ENCODE results near the gene WRNIP1. TPM values are rescaled to one million over a fixed set of nuclear protein-coding genes. Genes with fewer than 3 reads are reported as not detected.

Gene WRNIP1
- total RNA-seq, 1 experiment from 2014 or later = 78.8 TPM

DNA sequence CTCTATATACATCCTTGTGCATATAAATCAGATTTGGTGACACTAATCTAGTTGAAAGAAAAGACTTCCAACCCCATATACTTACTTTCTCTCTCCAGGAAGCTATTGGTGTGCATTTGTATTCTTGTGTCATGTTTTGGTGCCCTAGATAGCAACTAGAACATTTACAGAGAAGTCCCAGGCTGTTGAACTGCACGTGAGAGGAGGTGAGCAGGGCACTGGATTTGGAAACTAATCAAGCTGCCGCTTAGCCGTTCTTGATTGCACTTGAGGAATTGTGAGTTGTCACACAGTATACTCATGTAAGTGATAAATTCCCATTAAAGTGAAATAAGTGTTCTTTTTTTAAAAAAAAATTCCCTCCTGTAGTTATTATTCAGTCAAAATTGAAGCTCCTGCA, 7.6 kb downstream of the WRNIP1 start:
- Histone ChIP-seq H3K4me2 (ENCODE audit: low read length) (no peak overlapping the region), H2AFZ (ENCODE audit: low read depth, low read length, poor library complexity, severe bottlenecking) (no peak overlapping the region), H3K9me2 (ENCODE audit: insufficient read depth) (no peaks in the 10 kb centered on the region), H3K27me3 (ENCODE audit: insufficient read depth, low read length) (no peaks in the 10 kb centered on the region), H3K79me2 (ENCODE audit: insufficient read depth, low read length) (peaks cover 100% of the 10 kb centered on the region), H4K20me1 (ENCODE audit: insufficient read depth) (peaks cover 26% of the 10 kb centered on the region; the same call in 1 of the 2 replicates), H3K27ac (ENCODE audit: low read depth, low read length) (no peak overlapping the region), H3K9me3 (ENCODE audit: control insufficient read depth in 1 of 2, insufficient read depth in 1 of 2, low read depth in 1 of 2, low read length in 2 of 2) (no peaks in the 10 kb centered on the region), H3K36me3 (ENCODE audit: control insufficient read depth in 1 of 2, insufficient read depth in 2 of 2, low read length in 2 of 2) (peaks cover 36 to 48% of the 10 kb centered on the region in 2 experiments), H3K9ac (ENCODE audit: low read length) (no peak overlapping the region), H3K4me1 (ENCODE audit: control insufficient read depth in 1 of 2, insufficient read depth in 2 of 2, low read length in 2 of 2) (peaks cover 3 to 4% of the 10 kb centered on the region in 2 experiments; a peak in 2 of 4 replicates), H3K4me3 (replicated peaks in 1 of 2; ENCODE audit: low read depth in 1 of 2, low read length in 2 of 2) (no peak overlapping the region)
- POLR2A ChIA-PET = no interaction called here
- BruUV-seq (replicated peaks) = no TSS peak
- ATAC-seq (no peak), DNase-seq (ENCODE audit: low read depth, low spot score) (no peak)
- TF ChIP-seq SRF (IDR thresholded peaks at IDR 0.05; ENCODE audit: low read depth) = no peak
- no peak for TF ChIP-seq POLR2AphosphoS5 (IDR thresholded peaks at IDR 0.05; ENCODE audit: low read depth, low read length)
- no peak for TF ChIP-seq TCF7L2 (IDR thresholded peaks at IDR 0.05; ENCODE audit: borderline replicate concordance, extremely low read depth, insufficient read depth, insufficient read length)
- TF ChIP-seq ZFX (IDR thresholded peaks at IDR 0.05) = no peak
- no peak for TF ChIP-seq CEBPB (IDR thresholded peaks at IDR 0.05; ENCODE audit: low read depth)
- TF ChIP-seq, protein P1, sequence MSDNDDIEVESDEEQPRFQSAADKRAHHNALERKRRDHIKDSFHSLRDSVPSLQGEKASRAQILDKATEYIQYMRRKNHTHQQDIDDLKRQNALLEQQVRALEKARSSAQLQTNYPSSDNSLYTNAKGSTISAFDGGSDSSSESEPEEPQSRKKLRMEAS (IDR thresholded peaks at IDR 0.05) = no peak
- TF ChIP-seq, protein P2, sequence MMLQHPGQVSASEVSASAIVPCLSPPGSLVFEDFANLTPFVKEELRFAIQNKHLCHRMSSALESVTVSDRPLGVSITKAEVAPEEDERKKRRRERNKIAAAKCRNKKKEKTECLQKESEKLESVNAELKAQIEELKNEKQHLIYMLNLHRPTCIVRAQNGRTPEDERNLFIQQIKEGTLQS (IDR thresholded peaks at IDR 0.05) = no peak
- TF ChIP-seq POLR2A (IDR thresholded peaks at IDR 0.05; ENCODE audit: borderline replicate concordance, extremely low read depth, insufficient read depth, insufficient read length) = no peak
- TF ChIP-seq CBX3 (IDR thresholded peaks at IDR 0.05; ENCODE audit: low read depth) = no peak
- no peak for TF ChIP-seq SP1 (IDR thresholded peaks at IDR 0.05; ENCODE audit: low read depth)
- intact Hi-C loops (cut with micrococcal nuclease) = no loop called here
- CTCF ChIA-PET = interaction anchor here (0.9 to 1.2 kb wide), 2 partner anchors 11 to 19 kb away, joined by 4 read pairs; no protein-coding TSS in a partner anchor
- RAD21 ChIA-PET (ENCODE audit: low non-redundant PET in 1 of 2, low total read pairs in 2 of 2, uncharacterized antibody in 2 of 2, unreplicated experiment in 2 of 2) = no interaction called here

DNA sequence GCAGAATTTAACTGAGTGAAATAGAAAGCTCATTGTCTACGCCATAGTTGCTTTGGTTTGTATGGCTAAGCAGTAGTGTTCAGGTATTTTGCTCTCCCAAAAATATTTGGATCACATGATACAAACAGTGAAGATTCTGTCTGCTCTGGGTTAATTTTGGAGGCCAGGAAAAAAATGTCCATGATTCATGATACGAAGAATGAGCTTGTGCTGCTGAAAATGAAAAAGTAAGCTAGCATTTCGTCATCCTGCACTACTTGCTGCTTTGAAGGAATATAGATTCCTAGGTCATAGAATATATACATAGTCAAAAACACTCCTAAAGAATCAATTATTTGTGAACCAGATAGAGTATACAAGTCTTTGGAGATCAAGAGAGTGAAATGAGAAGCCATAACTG, 8.3 kb downstream of the WRNIP1 start:
- Histone ChIP-seq H3K4me1 (ENCODE audit: control insufficient read depth in 1 of 2, insufficient read depth in 2 of 2, low read length in 2 of 2) (no peaks in the 10 kb centered on the region), H3K9ac (ENCODE audit: low read length) (no peak overlapping the region), H3K79me2 (ENCODE audit: insufficient read depth, low read length) (peaks cover 100% of the 10 kb centered on the region), H3K9me3 (ENCODE audit: control insufficient read depth in 1 of 2, insufficient read depth in 1 of 2, low read depth in 1 of 2, low read length in 2 of 2) (no peaks in the 10 kb centered on the region), H4K20me1 (ENCODE audit: insufficient read depth) (peaks cover 23% of the 10 kb centered on the region; the same call in 1 of the 2 replicates), H3K4me2 (ENCODE audit: low read length) (no peak overlapping the region), H3K4me3 (replicated peaks in 1 of 2; ENCODE audit: low read depth in 1 of 2, low read length in 2 of 2) (no peak overlapping the region), H3K9me2 (ENCODE audit: insufficient read depth) (no peaks in the 10 kb centered on the region), H2AFZ (ENCODE audit: low read depth, low read length, poor library complexity, severe bottlenecking) (no peak overlapping the region), H3K27me3 (ENCODE audit: insufficient read depth, low read length) (no peaks in the 10 kb centered on the region), H3K27ac (ENCODE audit: low read depth, low read length) (no peak overlapping the region), H3K36me3 (ENCODE audit: control insufficient read depth in 1 of 2, insufficient read depth in 2 of 2, low read length in 2 of 2) (peaks cover 36 to 55% of the 10 kb centered on the region in 2 experiments)
- TF ChIP-seq JUND (IDR thresholded peaks at IDR 0.05) (no peak), POLR2AphosphoS5 (IDR thresholded peaks at IDR 0.05; ENCODE audit: low read depth, low read length) (no peak), SP1 (IDR thresholded peaks at IDR 0.05; ENCODE audit: low read depth) (no peak)
- POLR2A ChIA-PET = no interaction called here
- RAD21 ChIA-PET (ENCODE audit: low non-redundant PET in 1 of 2, low total read pairs in 2 of 2, uncharacterized antibody in 2 of 2, unreplicated experiment in 2 of 2) = no interaction called here
- no TSS peak for BruUV-seq (replicated peaks)
- intact Hi-C loops (cut with micrococcal nuclease) = no loop called here
- CTCF ChIA-PET = interaction anchor here (0.9 to 1.2 kb wide), 2 partner anchors 10 to 18 kb away, joined by 4 read pairs; no protein-coding TSS in a partner anchor
- DNase-seq (ENCODE audit: low read depth, low spot score) (no peak), ATAC-seq (no peak)

Data from HCT116 (cell line).